Breast epithelium (tissue), 3 donors: Measurements from ENCODE around the gene NADK.
A peak's percentile ranks its signal among the peaks of the same experiment; 100 is the strongest.
"Not testable (repeated sequence)": the region's sequence is repeated elsewhere in the genome, so short reads cannot be mapped to it uniquely, and the experiment has no call there.

Experiments
- CTCF ChIP-seq, 3 donors: fragments of 450-650 bp; IDR thresholded peaks; one replicate each; pipeline ENCODE4 v1.5.1; 2016 to 2017; ENCODE audit warnings: antibody characterized with exemption in 3 of 3, mild to moderate bottlenecking in 3 of 3, moderate library complexity in 3 of 3
- POLR2A ChIP-seq: fragments of 450-650 bp; IDR thresholded peaks from one replicate; pipeline ENCODE4 v1.6.1; 2016; ENCODE audit warnings: antibody characterized with exemption, mild to moderate bottlenecking, moderate library complexity
- POLR2AphosphoS5 ChIP-seq, 3 donors: sonication (generic); formaldehyde crosslinking; IDR thresholded peaks; one replicate each; pipeline ENCODE4 v1.6.1; 2017; ENCODE audit warnings: antibody characterized with exemption in 3 of 3

DNA sequence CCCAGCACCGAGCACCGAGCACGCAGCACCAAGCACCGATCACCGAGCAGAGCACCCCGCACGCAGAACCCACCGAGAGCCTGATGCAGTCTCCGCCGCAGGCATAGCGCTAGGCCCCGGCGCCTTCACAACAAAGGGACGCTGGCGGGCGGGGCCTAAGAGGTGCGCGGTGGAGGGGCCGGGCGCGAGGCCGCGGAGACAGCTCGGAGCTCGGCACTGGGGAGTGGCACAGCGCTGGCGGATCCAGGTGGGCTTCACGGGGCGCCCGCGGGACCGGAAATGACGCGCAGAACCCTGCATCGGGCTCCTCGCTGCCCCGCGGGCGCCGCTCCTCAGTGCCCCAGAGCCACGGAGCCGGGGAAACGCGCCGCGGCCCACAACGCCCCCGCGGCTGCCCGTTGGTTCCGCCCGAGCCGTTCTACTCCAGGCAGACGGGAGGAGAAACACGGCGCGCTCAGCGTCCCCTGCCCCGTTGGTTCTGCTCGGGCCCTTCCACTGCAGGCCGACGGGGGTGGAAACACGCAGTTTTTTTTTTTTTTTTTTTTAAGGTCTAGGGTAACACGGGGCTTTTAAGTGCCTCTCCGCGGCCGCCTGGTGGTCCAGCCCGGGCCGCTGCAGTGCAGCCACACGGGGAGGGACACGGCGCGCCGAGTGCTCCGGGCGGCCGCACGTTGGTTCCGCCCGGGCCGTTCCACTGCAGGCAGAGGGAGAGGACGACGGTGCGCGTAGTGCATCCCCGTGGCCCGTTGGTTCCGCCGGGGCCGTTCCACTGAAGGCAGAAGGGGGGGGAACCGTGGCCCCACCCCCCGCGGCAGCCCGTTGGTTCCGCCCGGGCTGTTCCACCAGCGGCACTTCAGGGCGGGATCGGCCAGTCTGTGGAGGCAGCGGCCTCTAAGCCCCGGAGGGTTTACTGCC lies 32.4 kb downstream of the NADK start:
- TF ChIP-seq POLR2A: not testable (repeated sequence)
- peak in 1 of 3 donors; percentile 56 for TF ChIP-seq CTCF (IDR thresholded peaks at IDR 0.05)
- peak; percentile 85 to 96 (median 94) for TF ChIP-seq POLR2AphosphoS5 (IDR thresholded peaks at IDR 0.05)
